GM18909 (cell line): ENCODE measurements around the gene FAM131A.
"Not testable (repeated sequence)": the region's sequence is repeated elsewhere in the genome, so short reads cannot be mapped to it uniquely, and the experiment has no call there.

ENCODE experiments used
- ATAC-seq: cut with Tn5 transposase; IDR thresholded peaks from one replicate; pipeline ENCODE4 v1.9.1; 2021; ENCODE audit warnings: mild to moderate bottlenecking; ENCODE audit not compliant: unreplicated experiment, poor library complexity

Gene FAM131A

DNA sequence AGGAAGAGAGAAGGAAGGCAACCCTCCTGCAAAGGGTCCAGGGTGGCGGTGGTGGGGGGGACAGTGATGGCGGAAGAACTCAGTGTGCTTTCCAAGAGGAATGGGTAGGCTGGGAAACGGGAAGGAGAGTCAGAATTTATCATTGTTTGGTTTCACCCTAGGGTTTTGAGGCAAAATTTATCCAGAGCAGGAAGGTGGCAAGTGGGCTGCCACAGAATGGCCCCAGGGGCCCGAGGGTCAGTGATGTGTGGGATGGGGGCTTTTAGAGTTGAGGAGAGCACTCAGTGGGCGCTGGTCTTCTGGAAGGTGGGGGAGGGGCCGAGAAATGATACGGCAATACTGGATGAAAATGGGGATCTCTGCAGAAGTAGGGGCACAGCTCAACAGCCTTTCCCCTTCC, 581 bp downstream of the FAM131A start:
- no peak for ATAC-seq

DNA sequence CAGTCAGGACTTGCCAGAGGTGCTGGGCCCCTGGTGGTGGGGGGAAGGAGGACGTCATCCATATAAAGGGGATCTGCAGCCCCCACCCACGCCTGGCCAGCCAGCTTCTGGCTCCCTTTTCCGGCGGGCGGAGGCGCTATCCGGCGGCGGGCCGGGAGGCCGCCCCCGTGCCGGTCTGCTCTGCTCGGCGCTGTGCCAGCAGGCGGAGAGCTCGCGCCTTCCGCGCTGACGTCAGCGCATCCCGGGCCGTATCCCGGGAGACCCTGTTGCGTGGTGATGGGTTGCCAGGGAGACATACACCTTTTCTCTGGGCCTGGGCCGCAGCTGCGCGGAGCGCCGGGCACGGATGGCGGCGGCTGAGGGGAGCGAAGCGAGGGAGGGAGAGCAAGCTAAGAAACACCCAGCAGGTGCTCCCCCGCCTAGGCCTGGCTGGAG, 1.1 kb downstream of the FAM131A start:
- no peak for ATAC-seq

DNA sequence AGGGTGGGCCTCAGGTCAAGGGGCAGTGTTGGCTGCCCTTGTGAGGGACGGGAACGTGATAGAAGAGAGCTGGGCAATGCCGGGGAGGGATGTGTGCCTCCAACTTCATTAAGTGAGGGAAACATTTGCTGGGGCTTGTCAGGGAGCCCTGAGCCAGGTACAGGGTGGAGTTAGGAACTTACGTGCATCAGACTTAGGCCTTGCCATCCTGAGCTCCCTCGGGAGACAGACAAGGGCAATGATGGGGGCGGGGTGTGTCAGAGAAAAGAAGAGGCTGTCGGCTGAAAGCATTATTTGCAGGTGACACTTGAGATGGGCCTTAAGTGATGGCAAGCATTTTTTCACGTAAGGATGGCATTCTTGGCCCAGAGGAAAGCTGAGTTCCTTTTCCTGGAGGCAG, 1.6 kb downstream of the FAM131A start:
- no peak for ATAC-seq

DNA sequence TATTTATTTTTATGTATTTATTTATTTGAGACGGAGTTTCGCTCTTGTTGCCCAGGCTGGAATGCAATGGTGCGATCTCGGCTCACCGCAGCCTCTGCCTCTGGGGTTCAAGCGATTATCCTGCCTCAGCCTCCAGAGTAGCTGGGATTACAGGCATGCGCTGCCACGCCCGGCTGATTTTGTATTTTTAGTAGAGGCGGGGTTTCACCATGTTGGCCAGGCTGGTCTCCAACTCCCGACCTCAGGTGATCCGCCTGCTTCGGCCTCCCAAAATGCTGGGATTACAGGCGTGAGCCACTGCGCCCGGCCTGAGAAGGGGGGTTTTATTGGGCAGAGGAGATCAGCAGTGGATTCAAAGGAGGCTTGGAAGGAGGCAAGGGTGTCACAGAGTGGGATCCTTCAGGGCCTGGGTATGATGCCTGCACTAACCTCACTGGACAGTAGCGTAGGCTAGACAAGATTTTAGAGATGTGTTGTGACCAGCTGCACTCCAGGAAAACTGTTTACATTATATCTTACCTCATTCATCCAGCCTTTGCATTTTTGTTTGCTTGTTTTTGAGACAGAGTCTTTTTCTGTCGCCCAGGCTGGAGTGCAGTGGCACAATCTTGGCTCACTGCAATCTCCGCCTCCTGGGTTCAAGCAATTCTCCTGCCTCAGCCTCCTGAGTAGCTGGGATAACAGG, 2.2 kb downstream of the FAM131A start:
- ATAC-seq, result not testable (repeated sequence)

DNA sequence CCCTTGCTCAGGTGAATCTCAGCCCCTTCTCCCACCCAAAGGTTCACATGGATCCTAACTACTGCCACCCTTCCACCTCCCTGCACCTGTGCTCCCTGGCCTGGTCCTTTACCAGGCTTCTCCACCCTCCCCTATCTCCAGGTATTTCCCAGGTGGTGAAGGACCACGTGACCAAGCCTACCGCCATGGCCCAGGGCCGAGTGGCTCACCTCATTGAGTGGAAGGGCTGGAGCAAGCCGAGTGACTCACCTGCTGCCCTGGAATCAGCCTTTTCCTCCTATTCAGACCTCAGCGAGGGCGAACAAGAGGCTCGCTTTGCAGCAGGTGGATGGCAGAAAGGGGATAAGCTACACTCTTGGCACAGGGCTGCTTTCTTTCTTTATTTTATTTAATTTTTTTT, 4.5 kb downstream of the FAM131A start:
- ATAC-seq, result no peak

DNA sequence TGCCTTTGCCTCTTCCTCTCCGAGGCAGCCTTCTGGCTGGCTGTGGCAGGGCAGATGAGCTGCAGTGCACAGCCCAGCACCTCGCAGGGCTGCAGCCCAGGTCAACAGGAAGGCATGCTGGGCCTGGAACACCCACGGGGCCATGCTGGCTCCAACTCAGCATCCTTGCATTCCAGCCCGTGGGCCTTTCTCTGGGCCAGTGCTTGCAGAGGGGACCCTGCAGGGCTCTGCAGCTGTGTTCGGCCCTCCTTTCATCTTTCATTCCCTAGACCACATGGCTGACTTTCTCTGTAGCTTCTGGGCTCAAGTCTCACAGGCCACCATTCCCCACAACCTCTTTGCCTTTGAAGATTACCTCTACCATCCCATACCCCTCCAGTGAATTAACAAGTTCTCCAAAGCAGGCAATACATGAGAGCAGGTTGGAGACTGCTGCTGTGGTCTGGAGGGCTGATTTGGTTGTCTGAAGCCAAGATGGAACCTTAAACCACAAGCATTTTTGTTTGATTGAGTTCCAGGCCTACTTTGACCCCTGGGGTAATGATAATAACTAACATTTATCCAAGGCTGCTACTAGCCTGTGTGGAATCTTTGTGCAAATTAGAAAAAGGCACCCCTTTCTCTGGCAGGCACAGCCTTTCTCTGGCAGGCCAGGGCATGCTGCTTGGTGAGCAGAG, 5.9 kb downstream of the FAM131A start:
- ATAC-seq, result no peak

DNA sequence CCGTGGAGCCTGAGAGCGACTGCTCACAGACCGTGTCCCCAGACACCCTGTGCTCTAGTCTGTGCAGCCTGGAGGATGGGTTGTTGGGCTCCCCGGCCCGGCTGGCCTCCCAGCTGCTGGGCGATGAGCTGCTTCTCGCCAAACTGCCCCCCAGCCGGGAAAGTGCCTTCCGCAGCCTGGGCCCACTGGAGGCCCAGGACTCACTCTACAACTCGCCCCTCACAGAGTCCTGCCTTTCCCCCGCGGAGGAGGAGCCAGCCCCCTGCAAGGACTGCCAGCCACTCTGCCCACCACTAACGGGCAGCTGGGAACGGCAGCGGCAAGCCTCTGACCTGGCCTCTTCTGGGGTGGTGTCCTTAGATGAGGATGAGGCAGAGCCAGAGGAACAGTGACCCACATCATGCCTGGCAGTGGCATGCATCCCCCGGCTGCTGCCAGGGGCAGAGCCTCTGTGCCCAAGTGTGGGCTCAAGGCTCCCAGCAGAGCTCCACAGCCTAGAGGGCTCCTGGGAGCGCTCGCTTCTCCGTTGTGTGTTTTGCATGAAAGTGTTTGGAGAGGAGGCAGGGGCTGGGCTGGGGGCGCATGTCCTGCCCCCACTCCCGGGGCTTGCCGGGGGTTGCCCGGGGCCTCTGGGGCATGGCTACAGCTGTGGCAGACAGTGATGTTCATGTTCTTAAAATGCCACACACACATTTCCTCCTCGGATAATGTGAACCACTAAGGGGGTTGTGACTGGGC, 7.3 kb downstream of the FAM131A start:
- no peak for ATAC-seq

DNA sequence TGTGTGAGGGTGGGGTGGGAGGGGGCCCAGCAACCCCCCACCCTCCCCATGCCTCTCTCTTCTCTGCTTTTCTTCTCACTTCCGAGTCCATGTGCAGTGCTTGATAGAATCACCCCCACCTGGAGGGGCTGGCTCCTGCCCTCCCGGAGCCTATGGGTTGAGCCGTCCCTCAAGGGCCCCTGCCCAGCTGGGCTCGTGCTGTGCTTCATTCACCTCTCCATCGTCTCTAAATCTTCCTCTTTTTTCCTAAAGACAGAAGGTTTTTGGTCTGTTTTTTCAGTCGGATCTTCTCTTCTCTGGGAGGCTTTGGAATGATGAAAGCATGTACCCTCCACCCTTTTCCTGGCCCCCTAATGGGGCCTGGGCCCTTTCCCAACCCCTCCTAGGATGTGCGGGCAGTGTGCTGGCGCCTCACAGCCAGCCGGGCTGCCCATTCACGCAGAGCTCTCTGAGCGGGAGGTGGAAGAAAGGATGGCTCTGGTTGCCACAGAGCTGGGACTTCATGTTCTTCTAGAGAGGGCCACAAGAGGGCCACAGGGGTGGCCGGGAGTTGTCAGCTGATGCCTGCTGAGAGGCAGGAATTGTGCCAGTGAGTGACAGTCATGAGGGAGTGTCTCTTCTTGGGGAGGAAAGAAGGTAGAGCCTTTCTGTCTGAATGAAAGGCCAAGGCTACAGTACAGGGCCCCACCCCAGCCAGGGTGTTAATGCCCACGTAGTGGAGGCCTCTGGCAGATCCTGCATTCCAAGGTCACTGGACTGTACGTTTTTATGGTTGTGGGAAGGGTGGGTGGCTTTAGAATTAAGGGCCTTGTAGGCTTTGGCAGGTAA, 8.1 kb downstream of the FAM131A start:
- ATAC-seq, result no peak

DNA sequence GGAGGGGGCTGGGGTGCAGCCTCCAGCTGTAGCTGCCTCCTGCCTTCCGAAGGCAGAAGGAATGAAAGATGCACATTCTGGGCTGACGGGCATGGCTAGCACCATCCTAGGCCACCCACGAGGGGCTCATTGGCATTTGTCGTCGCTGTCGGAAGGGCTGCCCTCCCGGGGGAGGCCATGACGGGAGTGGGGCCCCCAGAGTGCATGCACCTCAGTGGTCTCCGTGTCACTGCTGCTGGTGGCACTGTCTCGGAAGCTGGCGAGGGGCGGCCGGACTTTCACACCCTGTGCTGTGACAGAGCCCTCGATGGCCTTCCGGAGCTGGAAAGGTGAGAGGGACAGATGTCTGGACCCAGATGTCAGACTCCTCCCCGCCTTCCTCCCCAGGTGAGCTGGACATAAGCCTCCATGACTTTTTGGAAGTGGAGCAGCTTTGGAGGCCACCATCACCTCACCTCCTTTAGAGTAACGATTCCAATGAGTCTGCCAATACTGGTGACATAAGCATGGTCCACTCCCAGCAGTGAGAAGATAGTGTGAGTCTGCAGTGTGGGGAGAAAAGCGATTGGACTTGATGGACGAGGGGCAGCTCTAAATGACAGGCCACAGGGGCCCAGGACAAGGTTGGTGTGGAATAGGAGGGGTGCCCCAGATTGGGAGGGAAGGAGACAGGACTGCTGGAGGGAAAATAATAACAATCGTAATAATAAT, 9.2 kb downstream of the FAM131A start:
- no peak for ATAC-seq

DNA sequence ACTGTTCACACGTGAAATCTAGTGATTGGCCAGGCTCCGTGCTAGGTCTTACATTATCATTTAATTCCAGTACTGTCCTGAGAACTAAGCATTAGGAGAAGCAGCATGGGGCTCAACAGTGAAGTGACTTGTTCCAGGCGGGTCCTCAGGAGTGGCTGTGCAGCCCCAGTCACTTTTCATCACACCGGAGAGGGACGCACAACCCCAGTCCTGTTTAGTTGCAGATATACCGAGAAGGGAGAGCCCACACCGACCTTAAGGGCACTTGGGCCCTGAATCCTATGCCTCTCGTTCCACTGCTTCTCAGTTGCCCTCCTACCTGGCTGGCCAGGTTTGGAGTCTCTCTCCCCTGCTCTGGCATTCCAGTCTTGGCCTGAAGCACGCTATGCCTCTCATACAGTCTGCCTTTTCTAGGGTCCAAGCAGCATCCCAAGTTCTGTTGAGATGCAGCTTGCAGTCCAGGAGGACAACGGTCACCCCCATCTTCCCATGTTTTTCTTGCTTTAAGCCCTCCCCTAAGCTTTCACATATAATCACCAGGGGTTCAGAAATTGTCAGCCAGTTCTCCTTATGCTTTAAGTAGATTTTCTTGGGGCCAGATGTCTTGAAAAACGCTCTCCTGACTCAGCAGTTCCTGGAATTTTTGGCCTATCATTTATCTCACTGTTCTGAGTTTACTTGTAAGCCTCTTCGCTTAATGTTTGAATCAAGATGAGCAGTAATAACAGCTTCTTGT, 10.1 kb downstream of the FAM131A start:
- no peak for ATAC-seq

DNA sequence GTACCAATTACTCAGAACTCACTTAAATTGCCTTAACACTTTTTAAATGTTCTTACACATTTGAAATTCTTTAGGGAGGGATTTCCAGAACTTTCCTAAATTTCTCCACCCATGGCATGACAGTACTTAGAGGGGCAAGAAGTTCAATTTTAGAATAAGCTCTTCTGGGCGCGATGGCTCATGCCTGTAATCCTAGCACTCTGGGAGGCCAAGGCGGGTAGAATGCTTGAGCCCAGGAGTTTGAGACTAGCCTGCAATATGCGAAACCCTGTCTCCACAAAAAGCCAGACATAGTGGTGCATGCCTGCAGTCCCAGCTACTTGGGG, 10.6 kb downstream of the FAM131A start:
- ATAC-seq, result no peak

DNA sequence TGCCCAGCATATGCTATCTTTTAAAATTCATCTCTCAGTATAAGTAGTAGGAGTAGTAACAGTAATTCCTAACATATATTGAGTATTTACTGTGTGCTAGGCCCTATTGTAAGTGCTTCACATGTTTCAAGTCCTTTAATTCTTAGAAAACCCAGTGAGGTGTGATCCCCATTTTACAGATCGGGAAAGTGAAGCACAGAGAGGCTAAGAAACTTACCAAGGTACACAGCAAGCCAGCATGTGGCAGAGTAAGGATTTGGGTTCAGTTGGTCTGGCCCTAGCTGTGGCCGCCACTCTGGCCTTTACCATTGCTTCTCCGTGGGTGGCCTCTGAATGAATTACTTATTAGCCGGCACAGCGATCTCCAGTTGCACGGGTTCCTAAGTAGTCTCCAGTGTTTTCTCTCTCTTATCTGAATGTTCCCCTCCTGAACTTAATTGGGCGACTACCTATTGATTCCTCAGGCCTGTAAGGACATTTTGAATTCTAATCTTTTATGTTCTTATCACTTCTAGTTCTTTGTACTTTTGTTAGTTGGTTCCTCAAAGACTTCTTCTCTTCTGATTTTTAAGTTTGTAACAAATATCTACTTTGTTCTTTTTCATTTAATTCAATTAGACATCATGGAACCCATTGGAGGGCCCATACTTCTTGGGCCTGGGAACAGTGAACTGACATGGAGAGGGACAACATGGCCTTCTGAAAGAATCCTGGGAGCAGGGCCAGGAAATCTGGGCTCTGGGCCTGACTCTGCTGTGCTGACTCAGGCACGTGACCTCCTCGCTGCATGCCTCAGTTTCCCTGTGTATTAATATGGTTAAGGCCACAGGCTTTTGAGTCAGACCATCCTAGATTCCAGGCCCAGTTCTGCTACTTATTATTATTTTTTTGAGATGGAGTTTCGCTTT, 12.4 kb downstream of the FAM131A start:
- no peak for ATAC-seq

DNA sequence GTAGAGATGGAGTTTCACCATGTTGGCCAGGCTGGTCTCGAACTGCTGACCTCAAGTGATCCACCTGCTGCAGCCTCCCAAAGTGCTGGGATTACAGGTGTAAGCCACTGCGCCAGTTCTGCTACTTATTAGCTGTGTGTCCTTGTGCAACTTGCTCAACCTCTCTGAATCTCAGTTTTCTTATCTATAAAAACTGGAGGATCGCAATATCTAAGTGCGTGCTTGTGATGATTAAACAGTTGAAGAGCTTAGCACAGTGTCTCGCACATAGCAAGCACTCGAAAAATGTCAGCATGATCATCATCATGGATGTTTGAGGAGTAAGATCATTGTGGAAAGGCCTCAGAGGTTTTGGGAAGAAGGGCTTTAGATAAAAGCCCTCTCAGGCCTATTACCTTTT, 13.2 kb downstream of the FAM131A start:
- no peak for ATAC-seq

DNA sequence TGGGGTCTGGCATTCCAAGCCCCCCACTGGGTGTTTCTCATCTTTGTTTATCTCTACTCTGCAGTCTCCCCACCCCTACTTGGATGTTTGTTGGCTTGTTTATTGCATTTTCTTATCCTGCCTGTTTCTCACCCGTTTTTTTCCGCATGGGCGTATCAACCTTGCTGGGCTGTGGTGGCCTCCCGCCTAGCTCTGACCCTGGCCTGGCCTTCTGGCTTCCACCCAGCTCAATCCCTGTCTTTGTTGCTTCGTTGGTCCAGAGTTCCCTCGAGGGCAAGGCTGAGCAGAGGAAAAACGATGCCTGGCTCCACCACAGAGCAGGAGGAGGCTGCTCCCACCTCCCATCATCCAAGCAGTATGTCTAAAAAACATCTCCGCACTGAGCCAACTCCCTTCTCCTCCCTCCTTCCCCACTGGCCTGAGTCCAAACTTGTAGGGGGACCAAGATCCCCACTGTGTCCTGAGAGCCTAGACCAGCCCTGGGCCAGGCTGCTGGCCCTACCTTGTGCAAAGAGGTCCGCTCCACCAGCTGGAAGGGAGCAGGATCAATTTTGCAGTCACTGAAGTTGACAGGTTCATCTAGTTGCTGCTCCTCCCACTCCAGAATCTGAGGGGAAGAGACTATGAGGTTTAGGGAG, 14.2 kb downstream of the FAM131A start:
- ATAC-seq, result no peak

DNA sequence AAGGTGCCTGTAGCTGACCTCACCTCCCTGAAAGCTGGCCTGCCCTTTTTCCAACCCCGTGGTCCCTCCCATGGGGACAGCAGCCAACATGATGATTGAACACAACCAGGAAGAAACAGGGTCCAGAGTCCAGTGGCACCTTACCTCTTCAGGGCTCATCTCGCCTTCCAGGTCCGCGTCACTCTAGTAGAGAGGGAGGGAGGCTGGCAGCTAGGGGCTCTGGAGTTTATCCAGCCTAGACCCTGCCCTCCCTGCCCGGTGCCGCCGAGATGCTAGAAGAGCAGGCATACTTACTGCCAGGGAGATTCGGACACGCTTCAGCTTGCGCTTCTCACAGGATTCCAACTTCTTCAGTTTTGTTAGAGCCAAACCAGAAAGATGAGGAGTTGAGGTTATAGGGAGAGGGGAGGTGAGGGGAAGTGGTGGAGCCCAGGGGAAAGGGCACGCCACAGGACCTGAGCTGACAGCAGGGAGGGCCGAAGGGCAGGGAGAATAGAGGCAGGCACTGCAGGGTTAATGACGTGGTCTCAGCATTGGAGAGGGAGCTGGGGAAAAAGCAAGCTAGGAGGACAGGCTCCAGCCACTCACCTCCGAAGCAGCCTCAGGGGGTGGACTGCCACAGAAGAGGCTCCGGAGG, 14.9 kb downstream of the FAM131A start:
- no peak for ATAC-seq

DNA sequence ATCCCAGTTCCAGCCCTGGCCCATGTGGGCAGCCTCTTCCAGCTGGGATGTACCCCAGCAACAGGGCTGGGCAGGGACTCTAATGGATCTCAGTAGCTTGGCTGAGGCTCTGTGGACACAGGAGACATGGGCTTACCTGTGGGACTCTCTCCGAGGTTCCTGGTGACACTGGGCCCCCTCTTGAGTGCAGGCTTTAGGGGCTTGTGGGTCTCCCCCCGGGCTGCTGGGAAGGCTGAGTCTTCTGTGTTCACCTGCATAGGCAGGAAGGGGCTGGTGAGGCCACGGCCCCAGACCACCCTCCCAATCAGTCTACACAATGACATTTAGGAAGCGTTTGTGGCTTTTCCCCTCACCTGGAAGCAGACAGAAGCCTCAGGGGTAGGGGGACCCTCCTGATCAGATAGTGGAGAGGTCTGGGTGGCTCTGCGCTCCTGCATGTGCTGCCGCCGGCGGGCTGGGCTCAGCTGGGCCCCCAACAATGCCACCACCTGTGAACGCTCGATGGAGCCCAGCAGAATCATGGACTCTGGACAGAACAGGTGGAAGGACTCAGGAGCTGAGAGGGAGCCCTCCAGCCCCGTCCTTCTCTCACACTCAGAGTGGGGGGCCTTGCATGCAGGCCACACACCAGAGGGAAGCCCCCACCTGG, 15.6 kb downstream of the FAM131A start:
- no peak for ATAC-seq

DNA sequence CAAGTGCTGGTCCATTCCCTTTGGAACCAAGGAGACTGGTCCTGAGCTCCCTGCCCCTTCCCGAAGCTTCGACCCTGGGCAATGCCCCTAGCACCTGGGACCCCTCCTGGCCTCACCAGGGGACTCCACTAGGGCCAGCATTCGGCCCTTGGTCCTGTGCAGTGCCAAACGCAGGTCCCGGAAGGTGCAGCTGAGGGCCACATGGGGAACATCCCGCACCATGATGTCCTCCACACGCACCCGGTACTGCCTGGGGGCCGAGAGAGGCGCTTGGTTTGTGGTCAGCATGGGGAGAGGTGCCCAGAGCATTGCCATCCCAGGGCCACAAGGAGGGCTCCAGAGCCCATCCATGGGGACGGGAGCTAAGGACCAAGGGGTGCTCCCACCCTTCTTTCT, 16.1 kb downstream of the FAM131A start:
- no peak for ATAC-seq
